ENCODE measurements around the gene SCUBE2. TPM values are rescaled to one million over a fixed set of nuclear protein-coding genes. Genes with fewer than 3 reads are reported as not detected.
A peak's percentile ranks its signal among the peaks of the same experiment; 100 is the strongest.

The SCUBE2 gene
- total RNA-seq, 2 donors from 2014 or later: 69.8 to 149 TPM

DNA sequence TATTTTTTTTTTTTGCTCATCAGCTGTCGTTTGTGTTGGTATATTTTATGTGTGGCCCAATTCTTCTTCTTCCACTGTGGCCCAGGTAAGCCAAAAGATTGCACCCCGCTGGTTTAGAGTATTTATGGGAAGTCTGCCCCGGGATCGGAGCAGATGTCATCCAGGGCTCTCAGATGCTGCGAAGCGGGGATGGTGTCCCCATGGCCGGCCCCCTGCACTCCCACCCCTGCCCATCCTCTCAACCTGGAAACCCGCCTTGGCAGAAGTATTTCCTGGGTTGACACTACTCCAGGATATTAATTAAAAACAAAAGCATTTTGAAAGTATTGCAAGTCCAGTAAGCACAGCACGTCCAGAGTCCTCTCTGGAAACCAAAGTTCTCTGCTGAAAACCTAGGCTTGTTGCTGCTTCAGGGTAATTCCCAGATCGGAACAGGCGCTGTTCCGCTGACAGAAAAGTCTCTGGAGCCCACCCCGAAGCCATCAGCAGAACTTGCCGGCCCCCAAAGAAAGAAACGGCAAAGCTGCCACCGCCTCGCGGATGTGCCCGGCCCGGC, 833 bp downstream of the SCUBE2 start:
- intact Hi-C loops (cut with DNase I): no loop called here
- TF ChIP-seq POLR2A (IDR thresholded peaks at IDR 0.05) (no peak), POLR2AphosphoS5 (IDR thresholded peaks at IDR 0.05) (no peak)
- TF ChIP-seq, protein P1, sequence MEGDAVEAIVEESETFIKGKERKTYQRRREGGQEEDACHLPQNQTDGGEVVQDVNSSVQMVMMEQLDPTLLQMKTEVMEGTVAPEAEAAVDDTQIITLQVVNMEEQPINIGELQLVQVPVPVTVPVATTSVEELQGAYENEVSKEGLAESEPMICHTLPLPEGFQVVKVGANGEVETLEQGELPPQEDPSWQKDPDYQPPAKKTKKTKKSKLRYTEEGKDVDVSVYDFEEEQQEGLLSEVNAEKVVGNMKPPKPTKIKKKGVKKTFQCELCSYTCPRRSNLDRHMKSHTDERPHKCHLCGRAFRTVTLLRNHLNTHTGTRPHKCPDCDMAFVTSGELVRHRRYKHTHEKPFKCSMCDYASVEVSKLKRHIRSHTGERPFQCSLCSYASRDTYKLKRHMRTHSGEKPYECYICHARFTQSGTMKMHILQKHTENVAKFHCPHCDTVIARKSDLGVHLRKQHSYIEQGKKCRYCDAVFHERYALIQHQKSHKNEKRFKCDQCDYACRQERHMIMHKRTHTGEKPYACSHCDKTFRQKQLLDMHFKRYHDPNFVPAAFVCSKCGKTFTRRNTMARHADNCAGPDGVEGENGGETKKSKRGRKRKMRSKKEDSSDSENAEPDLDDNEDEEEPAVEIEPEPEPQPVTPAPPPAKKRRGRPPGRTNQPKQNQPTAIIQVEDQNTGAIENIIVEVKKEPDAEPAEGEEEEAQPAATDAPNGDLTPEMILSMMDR (IDR thresholded peaks at IDR 0.05): no peak
- peaks cover 6% of the 10 kb centered on the region for H3K4me1 ChIP-seq (replicated peaks)
- H3K4me3 ChIP-seq: peak overlapping the region; percentile 46
- no peaks in the 10 kb centered on the region for H3K9me3 ChIP-seq
- no peak for DNase-seq (ENCODE audit: low spot score)
- H3K36me3 ChIP-seq: no peaks in the 10 kb centered on the region
- whole genome bisulfite sequencing: 31% methylated on average over 20 of the region's 20 CpGs
- H3K27me3 ChIP-seq (replicated peaks; ENCODE audit: insufficient read depth): no peaks in the 10 kb centered on the region
- H3K27ac ChIP-seq: peak overlapping the region; percentile 48 to 67

DNA sequence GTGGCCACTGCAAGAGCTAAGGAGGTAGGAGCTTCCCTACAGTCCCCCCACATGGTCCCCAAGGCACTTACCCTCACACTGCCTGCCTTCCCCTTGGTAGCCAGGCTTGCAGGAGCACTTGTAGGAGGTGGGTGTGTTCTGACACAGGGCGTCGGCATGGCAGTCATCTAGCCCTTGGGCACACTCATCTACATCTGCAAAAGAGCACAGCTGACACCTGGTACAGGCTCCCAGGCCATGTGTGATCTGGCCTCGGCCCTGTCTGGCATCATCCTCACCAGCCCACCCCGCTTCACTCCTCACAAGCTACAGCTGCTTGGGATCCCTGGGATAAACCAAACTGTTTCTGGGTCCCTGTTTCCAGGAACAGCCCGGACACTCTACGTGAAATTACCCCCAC, 1.8 kb downstream of the SCUBE2 start:
- TF ChIP-seq POLR2AphosphoS5 (IDR thresholded peaks at IDR 0.05): no peak
- DNase-seq (ENCODE audit: low spot score): no peak
- Histone ChIP-seq H3K27ac (peak overlapping the region; percentile 48 to 54), H3K4me3 (no peak overlapping the region), H3K9me3 (no peaks in the 10 kb centered on the region), H3K27me3 (replicated peaks; ENCODE audit: insufficient read depth) (no peaks in the 10 kb centered on the region), H3K36me3 (no peaks in the 10 kb centered on the region), H3K4me1 (replicated peaks) (peaks cover 6% of the 10 kb centered on the region)
- 67% methylated on average over 6 of the region's 6 CpGs for WGBS
- intact Hi-C loops (cut with DNase I): no loop called here

DNA sequence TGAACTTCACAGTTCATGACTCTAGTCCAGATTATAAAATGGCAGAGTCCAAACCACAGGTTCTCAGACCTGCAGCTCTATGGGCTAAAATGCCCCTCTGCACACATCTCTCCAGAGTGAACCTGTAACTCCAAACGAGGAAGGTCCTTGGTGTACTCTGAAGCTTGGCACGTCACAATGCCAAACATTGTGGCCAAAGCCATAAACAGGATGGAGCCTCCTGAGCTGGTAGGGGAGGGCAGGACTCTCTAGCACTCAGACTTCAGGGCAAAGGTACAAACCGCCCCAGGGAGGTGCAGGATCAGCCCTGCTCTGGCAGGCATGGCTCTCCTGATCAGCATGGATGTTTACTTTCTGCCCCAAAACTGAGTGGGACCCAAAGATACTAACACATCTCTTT, 2.3 kb downstream of the SCUBE2 start:
- Histone ChIP-seq H3K4me3 (no peak overlapping the region), H3K27me3 (replicated peaks; ENCODE audit: insufficient read depth) (no peaks in the 10 kb centered on the region), H3K4me1 (replicated peaks) (peaks cover 6% of the 10 kb centered on the region), H3K9me3 (no peaks in the 10 kb centered on the region), H3K36me3 (no peaks in the 10 kb centered on the region), H3K27ac (peak overlapping the region; percentile 48 to 54)
- intact Hi-C loops (cut with DNase I): no loop called here
- peak; percentile 86 for DNase-seq (ENCODE audit: low spot score)
- TF ChIP-seq POLR2A (IDR thresholded peaks at IDR 0.05) (peak; percentile 24), POLR2AphosphoS5 (IDR thresholded peaks at IDR 0.05) (peak; percentile 89)
- TF ChIP-seq, protein P1 (IDR thresholded peaks at IDR 0.05): no peak
- 18% methylated on average over 3 of the region's 3 CpGs for WGBS

DNA sequence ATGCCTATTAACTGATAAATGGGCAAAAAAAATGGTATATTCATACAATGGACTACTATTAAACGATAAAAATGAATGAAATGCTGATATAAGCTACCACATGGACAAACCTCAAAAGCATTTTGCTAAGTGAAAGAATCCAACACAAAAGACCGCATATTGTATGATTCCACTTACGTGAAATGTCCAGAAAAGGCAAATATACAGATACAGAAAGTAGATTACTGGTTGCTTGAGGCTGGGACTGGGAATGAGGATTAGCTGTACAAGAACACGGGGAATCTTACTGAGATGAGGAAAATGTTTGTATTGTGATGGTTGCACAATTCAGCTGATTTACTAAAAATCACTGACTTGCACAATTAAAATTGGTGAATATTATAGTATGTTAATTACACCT, 8.8 kb downstream of the SCUBE2 start:
- Histone ChIP-seq H3K4me1 (replicated peaks) (no peaks in the 10 kb centered on the region), H3K27me3 (replicated peaks; ENCODE audit: insufficient read depth) (no peaks in the 10 kb centered on the region), H3K36me3 (no peaks in the 10 kb centered on the region), H3K27ac (no peak overlapping the region), H3K9me3 (no peaks in the 10 kb centered on the region), H3K4me3 (no peak overlapping the region)
- WGBS: 98% methylated on average over 4 of the region's 4 CpGs
- intact Hi-C loops (cut with DNase I): no loop called here
- TF ChIP-seq POLR2A (IDR thresholded peaks at IDR 0.05) (no peak), POLR2AphosphoS5 (IDR thresholded peaks at IDR 0.05) (no peak)
- TF ChIP-seq, protein P1 (IDR thresholded peaks at IDR 0.05): no peak
- no peak for DNase-seq (ENCODE audit: low spot score)

DNA sequence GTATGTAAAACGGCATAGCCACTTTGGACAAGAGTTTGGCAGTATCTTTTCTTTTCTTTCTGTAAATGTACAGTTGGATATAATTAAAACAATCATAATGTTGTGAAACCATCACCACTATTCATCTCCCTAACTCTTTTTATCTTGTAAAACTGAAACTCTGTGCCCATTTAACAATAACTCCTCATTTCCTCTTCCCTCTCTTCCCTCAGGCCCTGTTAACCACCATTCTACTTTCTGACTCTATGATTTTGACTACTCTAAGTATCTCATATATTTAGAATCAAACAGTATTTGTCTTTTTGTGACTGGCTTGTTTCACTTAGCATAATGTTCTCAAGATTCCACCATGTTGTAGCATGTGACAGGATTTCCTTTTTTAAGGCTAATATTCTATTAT, 10.2 kb downstream of the SCUBE2 start:
- H3K27ac ChIP-seq: no peak overlapping the region
- DNase-seq (ENCODE audit: low spot score): no peak
- H3K4me1 ChIP-seq (replicated peaks): no peaks in the 10 kb centered on the region
- no peaks in the 10 kb centered on the region for H3K27me3 ChIP-seq (replicated peaks; ENCODE audit: insufficient read depth)
- TF ChIP-seq, protein P1 (IDR thresholded peaks at IDR 0.05): no peak
- H3K4me3 ChIP-seq: no peak overlapping the region
- intact Hi-C loops (cut with DNase I): no loop called here
- H3K36me3 ChIP-seq: no peaks in the 10 kb centered on the region
- 77% methylated on average over 1 of the region's 1 CpG for WGBS
- no peaks in the 10 kb centered on the region for H3K9me3 ChIP-seq
